ENCODE data around the gene MPG. TPM values are rescaled to one million over a fixed set of nuclear protein-coding genes. Genes with fewer than 3 reads are reported as not detected.
"Not testable (repeated sequence)": the region's sequence is repeated elsewhere in the genome, so short reads cannot be mapped to it uniquely, and the experiment has no call there.

The MPG gene
- total RNA-seq, 2 donors from 2014 or later = 111 to 138 TPM

GRCh38 chr16:43294-43693, 34.7 kb upstream of the MPG start:
- no peak for DNase-seq (ENCODE audit: low spot score)
- H3K27me3 ChIP-seq (replicated peaks; ENCODE audit: insufficient read depth) = no peaks in the 10 kb centered on the region
- no peak overlapping the region for H3K27ac ChIP-seq
- WGBS = 82% methylated on average over 5 of the region's 5 CpGs
- H3K4me3 ChIP-seq = no peak overlapping the region
- H3K9me3 ChIP-seq = no peaks in the 10 kb centered on the region
- H3K4me1 ChIP-seq (replicated peaks) = peaks cover 3% of the 10 kb centered on the region
- H3K36me3 ChIP-seq = no peaks in the 10 kb centered on the region
- intact Hi-C loops (cut with DNase I) = no loop called here
- no peak for TF ChIP-seq CTCF (IDR thresholded peaks at IDR 0.05)
- TF ChIP-seq POLR2AphosphoS5 (IDR thresholded peaks at IDR 0.05) = no peak
- no peak for TF ChIP-seq POLR2A (IDR thresholded peaks at IDR 0.05)

- intact Hi-C loops (cut with DNase I) = no loop called here
- Histone ChIP-seq H3K27me3 (replicated peaks; ENCODE audit: insufficient read depth) (no peaks in the 10 kb centered on the region), H3K36me3 (no peaks in the 10 kb centered on the region), H3K4me3 (no peak overlapping the region), H3K27ac (no peak overlapping the region), H3K9me3 (no peaks in the 10 kb centered on the region), H3K4me1 (replicated peaks) (peaks cover 3% of the 10 kb centered on the region)
- DNase-seq (ENCODE audit: low spot score) = no peak
- WGBS = 89% methylated on average over 8 of the region's 8 CpGs
- TF ChIP-seq POLR2AphosphoS5 (IDR thresholded peaks at IDR 0.05) (no peak), CTCF (IDR thresholded peaks at IDR 0.05) (no peak)
Measured at GRCh38 chr16:44655-45054, 33.4 kb upstream of the MPG start.

- Histone ChIP-seq H3K36me3 (no peaks in the 10 kb centered on the region), H3K9me3 (no peaks in the 10 kb centered on the region), H3K27me3 (replicated peaks; ENCODE audit: insufficient read depth) (no peaks in the 10 kb centered on the region), H3K27ac (peak overlapping the region in 1 of 2 donors; percentile 22), H3K4me3 (no peak overlapping the region), H3K4me1 (replicated peaks) (peaks cover 3% of the 10 kb centered on the region)
- no peak for DNase-seq (ENCODE audit: low spot score)
- WGBS = 66% methylated on average over 5 of the region's 5 CpGs
- TF ChIP-seq CTCF (IDR thresholded peaks at IDR 0.05) (no peak), POLR2A (IDR thresholded peaks at IDR 0.05) (no peak), POLR2AphosphoS5 (IDR thresholded peaks at IDR 0.05) (no peak)
- intact Hi-C loops (cut with DNase I) = no loop called here
Measured at GRCh38 chr16:45454-45853, 32.6 kb upstream of the MPG start.

GRCh38 chr16:46510-46909, 31.5 kb upstream of the MPG start:
- H3K27ac ChIP-seq; intact Hi-C loops (cut with DNase I); DNase-seq (ENCODE audit: low spot score); H3K9me3 ChIP-seq; H3K4me1 ChIP-seq (replicated peaks); H3K27me3 ChIP-seq (replicated peaks; ENCODE audit: insufficient read depth); H3K4me3 ChIP-seq; H3K36me3 ChIP-seq: not testable (repeated sequence)
- whole genome bisulfite sequencing = 89% methylated on average over 7 of the region's 7 CpGs

GRCh38 chr16:47234-47633, 30.8 kb upstream of the MPG start:
- Histone ChIP-seq H3K4me3 (no peak overlapping the region), H3K4me1 (replicated peaks) (peaks cover 3% of the 10 kb centered on the region), H3K27ac (no peak overlapping the region), H3K9me3 (no peaks in the 10 kb centered on the region), H3K36me3 (no peaks in the 10 kb centered on the region), H3K27me3 (replicated peaks; ENCODE audit: insufficient read depth) (no peaks in the 10 kb centered on the region)
- 97% methylated on average over 7 of the region's 7 CpGs for WGBS
- TF ChIP-seq POLR2AphosphoS5 (IDR thresholded peaks at IDR 0.05) (no peak), POLR2A (IDR thresholded peaks at IDR 0.05) (no peak), CTCF (IDR thresholded peaks at IDR 0.05) (no peak)
- DNase-seq (ENCODE audit: low spot score) = no peak
- intact Hi-C loops (cut with DNase I) = no loop called here
